Measurements from ENCODE around the gene PRAME.

Gene PRAME

DNA sequence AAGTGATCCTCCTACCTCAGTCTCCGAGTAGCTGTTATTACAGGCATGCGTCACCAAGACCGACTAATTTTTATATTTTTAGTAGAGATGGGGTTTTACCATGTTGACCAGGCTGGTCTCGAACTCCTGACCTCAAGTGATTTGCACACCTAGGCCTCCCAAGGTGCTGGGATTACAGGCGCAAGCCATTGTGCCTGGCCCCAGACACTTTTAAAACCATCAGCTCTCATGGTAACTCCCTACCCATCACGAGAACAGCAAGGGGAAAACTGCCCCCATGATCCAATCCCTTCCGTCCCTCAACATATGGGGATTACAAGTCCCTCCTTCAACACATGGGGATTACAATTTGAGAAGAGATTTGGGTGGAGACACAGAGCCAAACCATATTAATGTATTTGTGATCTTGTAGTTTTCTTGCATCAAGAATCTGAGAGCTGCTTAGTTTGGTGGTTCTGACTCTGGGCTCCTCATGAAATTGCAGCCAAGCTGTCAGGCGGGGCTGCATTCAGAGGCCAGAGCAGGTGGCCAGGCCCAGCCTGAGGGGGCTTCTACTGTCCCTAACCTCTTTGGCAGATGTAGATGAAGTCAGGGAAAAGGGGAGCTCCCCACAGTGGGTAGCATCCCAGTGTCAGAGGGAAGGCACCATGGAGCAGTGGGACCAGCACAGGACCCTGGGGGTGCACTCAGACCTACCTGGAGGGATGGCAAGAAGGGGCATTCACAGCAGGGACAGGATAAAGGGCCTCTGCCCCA is 31.2 kb upstream of the PRAME start:
- no peaks in the 10 kb centered on the region for H3K9me3 ChIP-seq (ENCODE audit: insufficient read depth, low read length)
- no peak overlapping the region for H3K4me2 ChIP-seq (ENCODE audit: low read length)
- H3K4me3 ChIP-seq (ENCODE audit: low read length) = no peak overlapping the region
- no peaks in the 10 kb centered on the region for H3K27me3 ChIP-seq (ENCODE audit: low read depth, low read length)
- no peak overlapping the region for H3K9ac ChIP-seq (ENCODE audit: low read length)
- H3K4me1 ChIP-seq (ENCODE audit: low read length) = peaks cover 21% of the 10 kb centered on the region
- no peak overlapping the region for H2AFZ ChIP-seq (ENCODE audit: low read depth, low read length)
- H3K79me2 ChIP-seq (ENCODE audit: low read length) = no peaks in the 10 kb centered on the region
- no peaks in the 10 kb centered on the region for H4K20me1 ChIP-seq (ENCODE audit: insufficient read depth, low read length)
- H3K36me3 ChIP-seq (replicated peaks; ENCODE audit: low read depth, low read length) = no peaks in the 10 kb centered on the region
- TF ChIP-seq, protein P1, sequence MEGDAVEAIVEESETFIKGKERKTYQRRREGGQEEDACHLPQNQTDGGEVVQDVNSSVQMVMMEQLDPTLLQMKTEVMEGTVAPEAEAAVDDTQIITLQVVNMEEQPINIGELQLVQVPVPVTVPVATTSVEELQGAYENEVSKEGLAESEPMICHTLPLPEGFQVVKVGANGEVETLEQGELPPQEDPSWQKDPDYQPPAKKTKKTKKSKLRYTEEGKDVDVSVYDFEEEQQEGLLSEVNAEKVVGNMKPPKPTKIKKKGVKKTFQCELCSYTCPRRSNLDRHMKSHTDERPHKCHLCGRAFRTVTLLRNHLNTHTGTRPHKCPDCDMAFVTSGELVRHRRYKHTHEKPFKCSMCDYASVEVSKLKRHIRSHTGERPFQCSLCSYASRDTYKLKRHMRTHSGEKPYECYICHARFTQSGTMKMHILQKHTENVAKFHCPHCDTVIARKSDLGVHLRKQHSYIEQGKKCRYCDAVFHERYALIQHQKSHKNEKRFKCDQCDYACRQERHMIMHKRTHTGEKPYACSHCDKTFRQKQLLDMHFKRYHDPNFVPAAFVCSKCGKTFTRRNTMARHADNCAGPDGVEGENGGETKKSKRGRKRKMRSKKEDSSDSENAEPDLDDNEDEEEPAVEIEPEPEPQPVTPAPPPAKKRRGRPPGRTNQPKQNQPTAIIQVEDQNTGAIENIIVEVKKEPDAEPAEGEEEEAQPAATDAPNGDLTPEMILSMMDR (IDR thresholded peaks at IDR 0.05; ENCODE audit: low read depth, low read length) = no peak
- TF ChIP-seq EZH2phosphoT487 (IDR thresholded peaks at IDR 0.05; ENCODE audit: low read depth) = no peak
- no peak overlapping the region for H3K27ac ChIP-seq (ENCODE audit: low read length)

DNA sequence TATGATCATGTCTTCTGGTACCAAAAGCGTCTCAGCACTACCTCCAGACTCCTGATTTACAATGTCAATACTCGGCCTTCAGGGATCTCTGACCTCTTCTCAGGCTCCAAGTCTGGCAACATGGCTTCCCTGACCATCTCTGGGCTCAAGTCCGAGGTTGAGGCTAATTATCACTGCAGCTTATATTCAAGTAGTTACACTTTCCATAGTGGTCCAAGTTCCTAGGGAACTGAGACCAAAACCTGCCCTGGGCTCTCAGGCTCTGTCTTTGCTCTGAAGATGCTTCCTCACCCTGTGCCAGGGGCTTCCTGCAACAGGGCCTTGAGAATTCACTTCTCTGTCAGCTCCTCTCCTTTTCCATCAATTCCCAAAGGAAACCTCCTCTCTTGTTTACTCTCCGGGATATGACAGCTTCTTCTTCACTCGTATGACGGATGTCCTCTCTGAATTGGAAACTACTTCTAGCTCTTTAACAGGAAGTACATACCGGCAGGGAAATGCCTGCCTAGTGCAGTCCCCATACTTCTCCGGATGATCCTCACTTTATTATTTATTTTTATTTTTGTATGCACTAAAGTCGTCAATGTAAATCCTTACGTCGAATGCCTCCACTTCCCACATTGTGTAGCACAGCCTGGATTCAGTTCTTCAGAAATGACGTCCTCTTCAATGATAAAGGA is 29.6 kb upstream of the PRAME start:
- Histone ChIP-seq H3K79me2 (ENCODE audit: low read length) (no peaks in the 10 kb centered on the region), H3K36me3 (replicated peaks; ENCODE audit: low read depth, low read length) (no peaks in the 10 kb centered on the region), H3K9ac (ENCODE audit: low read length) (no peak overlapping the region), H3K27me3 (ENCODE audit: low read depth, low read length) (no peaks in the 10 kb centered on the region), H4K20me1 (ENCODE audit: insufficient read depth, low read length) (no peaks in the 10 kb centered on the region), H3K4me1 (ENCODE audit: low read length) (peaks cover 15% of the 10 kb centered on the region), H3K27ac (ENCODE audit: low read length) (no peak overlapping the region), H2AFZ (ENCODE audit: low read depth, low read length) (no peak overlapping the region), H3K4me2 (ENCODE audit: low read length) (peak overlapping the region; percentile 44), H3K9me3 (ENCODE audit: insufficient read depth, low read length) (no peaks in the 10 kb centered on the region), H3K4me3 (ENCODE audit: low read length) (no peak overlapping the region)
- no peak for TF ChIP-seq EZH2phosphoT487 (IDR thresholded peaks at IDR 0.05; ENCODE audit: low read depth)
- TF ChIP-seq, protein P1 (IDR thresholded peaks at IDR 0.05; ENCODE audit: low read depth, low read length) = no peak

DNA sequence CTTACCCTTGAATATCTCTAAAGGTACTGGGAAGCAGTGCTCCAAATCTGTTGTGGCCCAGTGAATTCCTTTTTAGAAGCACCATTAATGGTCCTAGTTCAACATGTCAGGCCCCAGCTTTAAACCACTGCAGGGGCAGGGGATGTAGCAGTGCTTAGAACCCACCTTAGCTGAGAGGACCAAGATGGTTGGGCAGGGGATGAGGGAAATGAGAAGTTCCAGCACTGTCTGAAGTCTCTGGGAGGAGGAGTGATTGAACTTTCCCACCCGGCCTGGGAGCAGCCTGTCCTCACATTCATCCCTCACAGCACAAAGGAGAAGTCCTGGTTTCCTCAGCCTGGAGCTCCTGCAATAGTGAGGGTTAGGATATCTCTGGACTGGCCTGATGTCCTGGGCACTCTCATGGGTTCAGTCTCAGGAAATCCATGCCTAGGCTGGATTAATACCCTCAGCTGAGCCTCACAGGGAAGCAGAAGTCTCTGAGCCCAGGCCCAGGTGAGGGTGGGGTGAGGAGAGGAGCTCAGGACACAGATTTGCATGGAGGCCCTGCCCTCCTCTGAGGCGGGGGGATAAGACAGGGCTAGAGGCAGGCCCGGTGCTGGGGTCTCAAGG is 28.6 kb upstream of the PRAME start:
- no peaks in the 10 kb centered on the region for H3K79me2 ChIP-seq (ENCODE audit: low read length)
- H4K20me1 ChIP-seq (ENCODE audit: insufficient read depth, low read length) = no peaks in the 10 kb centered on the region
- H3K9ac ChIP-seq (ENCODE audit: low read length) = no peak overlapping the region
- H3K27ac ChIP-seq (ENCODE audit: low read length) = no peak overlapping the region
- no peaks in the 10 kb centered on the region for H3K27me3 ChIP-seq (ENCODE audit: low read depth, low read length)
- H2AFZ ChIP-seq (ENCODE audit: low read depth, low read length) = no peak overlapping the region
- H3K4me3 ChIP-seq (ENCODE audit: low read length) = 0 out of 2 replicates have a peak overlapping the region, but pooled peaks have one; percentile 16
- no peaks in the 10 kb centered on the region for H3K36me3 ChIP-seq (replicated peaks; ENCODE audit: low read depth, low read length)
- 0 out of 2 replicates have a peak overlapping the region, but pooled peaks have one; percentile 36 for H3K4me2 ChIP-seq (ENCODE audit: low read length)
- peaks cover 15% of the 10 kb centered on the region for H3K4me1 ChIP-seq (ENCODE audit: low read length)
- no peak for TF ChIP-seq EZH2phosphoT487 (IDR thresholded peaks at IDR 0.05; ENCODE audit: low read depth)
- TF ChIP-seq, protein P1 (IDR thresholded peaks at IDR 0.05; ENCODE audit: low read depth, low read length) = no peak
- no peaks in the 10 kb centered on the region for H3K9me3 ChIP-seq (ENCODE audit: insufficient read depth, low read length)

DNA sequence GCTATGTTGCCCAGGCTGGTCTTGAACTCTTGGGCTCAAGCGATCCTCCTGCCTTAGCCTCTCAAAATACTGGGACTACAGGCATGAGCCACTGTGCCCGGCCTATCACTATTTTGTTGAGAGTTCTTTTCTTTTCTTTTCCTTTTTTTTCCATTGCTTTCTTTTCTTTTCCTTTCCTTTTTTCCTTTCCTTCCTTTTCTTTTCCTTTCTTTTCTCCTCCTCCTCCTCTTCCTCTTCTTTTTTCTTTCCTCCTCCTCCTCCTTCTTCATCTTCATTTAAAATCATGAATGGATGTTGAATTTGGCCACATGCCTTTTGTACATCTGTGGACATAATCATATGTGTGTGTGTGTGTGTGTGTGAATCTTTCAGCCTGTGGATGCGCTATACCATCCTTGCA is 25.7 kb upstream of the PRAME start:
- Histone ChIP-seq H3K27ac (ENCODE audit: low read length) (no peak overlapping the region), H3K4me3 (ENCODE audit: low read length) (no peak overlapping the region), H3K36me3 (replicated peaks; ENCODE audit: low read depth, low read length) (no peaks in the 10 kb centered on the region), H3K79me2 (ENCODE audit: low read length) (no peaks in the 10 kb centered on the region), H3K9ac (ENCODE audit: low read length) (no peak overlapping the region), H3K27me3 (ENCODE audit: low read depth, low read length) (no peaks in the 10 kb centered on the region), H4K20me1 (ENCODE audit: insufficient read depth, low read length) (no peaks in the 10 kb centered on the region), H3K4me1 (ENCODE audit: low read length) (peaks cover 17% of the 10 kb centered on the region), H3K9me3 (ENCODE audit: insufficient read depth, low read length) (no peaks in the 10 kb centered on the region), H3K4me2 (ENCODE audit: low read length) (no peak overlapping the region), H2AFZ (ENCODE audit: low read depth, low read length) (no peak overlapping the region)
- TF ChIP-seq, protein P1 (IDR thresholded peaks at IDR 0.05; ENCODE audit: low read depth, low read length) = no peak
- no peak for TF ChIP-seq EZH2phosphoT487 (IDR thresholded peaks at IDR 0.05; ENCODE audit: low read depth)
